Measurements from ENCODE around the gene DAD1.
A peak's percentile ranks its signal among the peaks of the same experiment; 100 is the strongest.

GRCh38 chr14:22613106-22613695 lies 24.2 kb upstream of the DAD1 start:
- TF ChIP-seq JUND (IDR thresholded peaks at IDR 0.05) (no peak), CTCF (IDR thresholded peaks at IDR 0.05) (peak; percentile 20; the same call in 1 of the 2 replicates), RAD21 (IDR thresholded peaks at IDR 0.05; ENCODE audit: low read length) (no peak), RFX5 (IDR thresholded peaks at IDR 0.05; ENCODE audit: low read length) (no peak), NFIC (IDR thresholded peaks at IDR 0.05; ENCODE audit: borderline replicate concordance) (no peak), EZH2phosphoT487 (IDR thresholded peaks at IDR 0.05; ENCODE audit: borderline replicate concordance, low read depth) (no peak), GATA2 (CRISPR knock-in tag; IDR thresholded peaks at IDR 0.05) (no peak), POLR2AphosphoS5 (IDR thresholded peaks at IDR 0.05; ENCODE audit: low read depth, low read length) (no peak), SMC3 (IDR thresholded peaks at IDR 0.05; ENCODE audit: low read depth, low read length) (no peak), FOXM1 (IDR thresholded peaks at IDR 0.05; ENCODE audit: low read depth) (no peak), FOXJ3 (CRISPR knock-in tag; IDR thresholded peaks at IDR 0.05) (no peak), MXI1 (IDR thresholded peaks at IDR 0.05; ENCODE audit: low read depth, low read length) (no peak)

Measured in SK-N-SH (cell line).